GM18868 (cell line): ENCODE results near the gene ART5.
"Not testable (repeated sequence)": the region's sequence is repeated elsewhere in the genome, so short reads cannot be mapped to it uniquely, and the experiment has no call there.

Experiments
- ATAC-seq: cut with Tn5 transposase; IDR thresholded peaks from one replicate; pipeline ENCODE4 v1.9.1; 2021; ENCODE audit warnings: mild to moderate bottlenecking, moderate library complexity; ENCODE audit not compliant: unreplicated experiment

Gene ART5

DNA sequence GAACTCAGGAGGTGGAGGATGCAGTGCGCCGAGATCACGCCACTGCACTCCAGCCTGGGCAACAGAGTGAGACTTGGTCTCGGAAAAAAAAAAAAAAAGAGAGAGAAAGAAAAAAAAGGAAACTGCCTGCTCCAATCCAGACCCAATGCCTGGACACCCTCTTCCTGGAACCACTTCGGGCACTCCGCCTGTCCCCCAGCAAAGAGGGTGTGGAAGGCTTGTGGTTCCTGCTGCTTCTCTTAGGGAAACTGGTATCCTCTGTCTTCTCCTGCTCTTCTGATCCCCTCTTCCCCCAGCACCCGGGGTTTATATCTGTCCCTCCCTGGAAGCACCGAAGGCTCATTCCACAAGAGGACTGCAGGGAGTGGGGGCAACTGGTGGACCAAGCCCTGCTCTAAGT, 16.5 kb upstream of the ART5 start:
- no peak for ATAC-seq

DNA sequence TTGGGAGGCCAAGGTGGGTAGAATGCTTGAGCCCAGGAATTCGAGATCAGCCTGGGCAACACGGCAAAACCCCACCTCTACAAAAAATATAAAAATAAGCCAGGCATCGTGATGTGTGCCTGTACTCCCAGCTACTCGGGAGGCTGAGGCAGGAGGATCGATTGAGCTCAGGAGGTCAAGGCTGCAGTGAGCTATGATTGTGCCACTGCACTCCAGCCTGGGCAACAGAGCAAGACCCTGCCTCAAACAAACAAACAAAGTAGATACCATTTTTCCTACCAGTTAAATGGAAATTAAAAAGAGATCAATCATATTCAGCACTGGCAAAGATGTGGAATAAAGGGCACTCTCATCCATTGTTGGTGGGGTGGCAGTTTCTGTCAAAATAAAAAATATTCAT, 15.5 kb upstream of the ART5 start:
- ATAC-seq: not testable (repeated sequence)

- ATAC-seq: no peak
These were observed 13.8 kb upstream of the ART5 start for GRCh38 chr11:3655547-3655946.

DNA sequence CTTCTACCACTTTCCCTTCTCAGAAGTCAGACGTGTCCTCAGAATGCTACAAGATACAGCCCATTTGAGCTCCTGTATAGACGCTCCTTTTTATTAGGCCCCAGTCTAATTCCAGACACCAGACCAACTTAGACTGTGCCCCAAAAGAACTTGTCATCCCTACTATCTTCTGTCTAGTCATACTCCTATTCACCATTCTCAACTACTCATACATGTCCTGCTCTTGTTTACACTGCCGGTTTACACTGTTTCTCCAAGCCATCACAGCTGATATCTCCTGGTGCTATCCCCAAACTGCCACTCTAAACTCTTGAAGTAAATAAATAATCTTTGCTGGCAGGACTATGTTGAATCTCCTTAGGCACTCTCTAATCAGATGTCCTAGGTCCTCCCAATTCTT, 10.7 kb upstream of the ART5 start:
- ATAC-seq: not testable (repeated sequence)

- ATAC-seq: not testable (repeated sequence)
These were observed 7.6 kb upstream of the ART5 start for GRCh38 chr11:3649374-3649773.

- ATAC-seq: not testable (repeated sequence)
These were observed 7.1 kb upstream of the ART5 start for GRCh38 chr11:3648843-3649242.

DNA sequence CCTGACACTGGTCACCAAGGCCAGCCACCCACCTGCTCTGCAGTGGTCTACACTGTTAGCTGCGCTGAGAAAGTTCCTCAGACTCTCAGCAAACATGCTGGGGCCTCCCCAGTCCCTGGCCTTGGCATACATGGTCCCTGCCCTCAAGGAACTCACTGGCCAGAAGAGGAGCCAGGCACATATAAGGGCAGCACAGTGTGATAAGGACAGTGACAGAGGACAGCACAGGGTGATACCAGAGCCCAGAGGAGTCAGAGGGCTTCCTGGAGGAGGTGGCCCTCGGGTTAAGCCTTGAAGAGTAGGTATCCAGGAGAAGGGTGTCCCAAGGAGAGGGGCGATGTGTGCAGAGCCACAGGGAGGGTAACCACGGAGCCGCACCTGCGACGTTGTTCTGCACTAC, 3.8 kb upstream of the ART5 start:
- ATAC-seq: no peak

- no peak for ATAC-seq
These were observed 3.0 kb upstream of the ART5 start, which contains the start of gene ART1 for GRCh38 chr11:3644817-3645235. Gene ART1, plus strand, starts transcription at chr11:3645128. Its CDS starts 14,086 bp downstream, at chr11:3659214.

- ATAC-seq: not testable (repeated sequence)
These were observed 1.3 kb upstream of the ART5 start for GRCh38 chr11:3643102-3643546.

- ATAC-seq: peak; percentile 76
These were observed 519 bp upstream of the ART5 start for GRCh38 chr11:3642071-3642951.

DNA sequence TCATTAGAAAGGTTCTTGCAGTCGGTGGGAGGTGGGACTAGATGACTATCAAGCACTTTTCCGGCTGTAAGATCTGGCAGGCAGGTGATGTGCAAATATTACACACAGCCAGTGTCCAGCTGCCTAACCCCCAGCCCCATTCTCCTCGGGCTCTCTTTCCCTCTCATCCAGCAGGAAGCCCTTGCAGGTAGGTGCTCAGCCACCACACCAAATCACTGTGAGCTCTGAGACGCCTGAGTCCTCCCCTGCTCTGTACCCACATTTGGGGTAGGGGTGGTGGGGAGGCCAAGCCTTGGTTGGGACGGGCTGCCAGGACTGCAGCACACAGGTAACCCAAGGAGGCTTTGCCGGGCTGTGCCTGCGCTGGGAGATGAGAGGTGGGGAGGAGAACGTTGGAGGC, 601 bp downstream of the ART5 start:
- ATAC-seq: no peak

DNA sequence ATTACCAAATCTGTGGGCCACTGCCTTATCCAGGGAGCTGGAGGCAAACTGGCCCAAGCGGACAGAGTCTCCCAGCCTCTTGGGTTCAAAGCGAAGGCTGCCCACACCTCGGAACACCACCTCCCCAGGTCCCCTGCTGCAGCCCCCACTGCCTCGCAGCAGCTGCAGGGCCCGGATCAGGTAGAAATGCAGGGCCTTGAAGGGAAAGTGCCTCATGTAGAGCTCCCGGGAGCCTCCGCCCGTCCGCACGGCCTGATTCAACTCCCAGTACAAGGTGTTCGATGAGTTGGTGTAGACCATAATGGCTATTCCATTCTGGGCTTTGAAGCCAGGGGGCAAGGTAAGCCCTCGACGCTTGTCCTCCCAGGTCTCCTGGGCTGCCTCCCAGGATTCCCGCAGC, 2.0 kb downstream of the ART5 start:
- no peak for ATAC-seq

GRCh38 chr11:3638513-3638912, 3.3 kb downstream of the ART5 start:
- ATAC-seq: no peak

DNA sequence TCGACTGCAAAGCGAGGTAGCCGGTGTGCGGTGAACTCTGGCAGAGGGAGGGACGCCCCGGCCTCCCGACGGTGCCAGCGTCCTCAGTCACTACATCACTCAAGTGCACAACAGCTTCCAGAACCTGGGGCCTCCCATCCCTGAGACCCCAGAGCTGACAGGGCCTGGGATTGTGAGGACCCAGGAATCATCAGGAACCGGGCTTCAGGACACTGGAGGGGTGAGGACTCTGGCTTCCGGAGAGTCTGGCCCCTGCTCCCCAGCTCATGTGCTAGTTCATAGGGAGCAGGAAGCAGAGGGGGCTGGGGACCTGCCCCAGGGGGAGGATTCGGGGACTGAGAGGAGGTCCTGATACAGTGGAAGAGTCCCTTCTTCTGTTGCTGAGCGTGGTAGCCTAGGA, 4.6 kb downstream of the ART5 start:
- no peak for ATAC-seq

DNA sequence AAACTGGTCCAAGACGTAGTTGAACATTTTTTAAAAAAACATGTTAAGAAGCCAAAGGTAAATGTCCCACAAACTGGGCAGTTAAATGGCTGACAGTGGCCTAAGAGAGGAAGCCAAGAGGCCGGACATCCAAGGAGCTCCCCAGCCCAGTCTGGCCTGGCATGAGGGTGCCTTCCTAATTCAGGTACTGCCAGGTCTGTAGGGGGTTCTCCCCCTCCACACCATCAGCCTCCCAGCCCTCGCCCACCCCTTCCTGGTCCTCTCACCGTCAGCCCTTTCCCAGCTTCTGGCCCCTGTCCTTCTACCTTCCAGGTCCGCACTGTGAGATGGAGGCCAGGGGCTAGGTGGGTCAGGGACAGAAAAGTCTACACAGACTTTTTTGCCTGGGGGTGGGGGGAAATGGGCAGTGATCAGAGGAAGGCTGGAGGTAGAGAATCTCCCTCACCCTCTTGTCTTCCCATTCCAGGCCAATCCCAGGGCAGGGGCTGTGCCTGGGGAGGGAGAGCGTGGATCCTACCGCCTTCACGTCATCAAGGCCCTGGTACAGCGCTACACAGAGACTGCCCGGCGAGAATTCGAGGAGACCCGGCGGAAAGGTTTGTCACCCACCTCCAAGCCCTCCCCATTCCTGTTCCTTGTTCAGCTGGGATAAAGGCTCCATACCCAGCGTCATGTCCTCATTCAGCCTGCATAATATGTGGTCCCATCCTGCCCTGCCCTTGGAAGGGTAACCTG, 6.0 kb downstream of the ART5 start:
- no peak for ATAC-seq

- ATAC-seq: no peak
These were observed 9.6 kb downstream of the ART5 start for GRCh38 chr11:3632070-3632660.

DNA sequence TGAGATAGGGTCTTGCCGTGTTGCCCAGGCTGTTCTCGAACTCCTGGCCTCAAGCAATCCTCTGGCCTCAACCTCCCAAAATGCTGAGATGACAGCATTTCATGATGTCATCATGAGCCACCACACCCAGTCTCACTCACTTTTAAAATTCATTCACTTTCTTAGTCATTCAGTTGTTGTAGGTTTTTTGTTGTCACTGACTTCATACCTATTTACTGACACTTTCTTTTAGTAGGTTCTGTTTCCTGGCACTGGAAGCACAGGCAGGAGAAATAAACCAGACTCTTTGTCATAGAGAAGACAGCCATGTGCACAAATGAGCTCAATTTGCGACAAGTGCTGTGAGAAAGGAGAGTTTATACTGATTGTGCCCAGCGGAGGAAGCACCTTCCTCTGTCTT, 10.5 kb downstream of the ART5 start:
- ATAC-seq: no peak

GRCh38 chr11:3627291-3627690, 14.5 kb downstream of the ART5 start:
- no peak for ATAC-seq

- no peak for ATAC-seq
These were observed 15.4 kb downstream of the ART5 start for GRCh38 chr11:3626250-3626960.

- ATAC-seq: no peak
These were observed 17.9 kb downstream of the ART5 start for GRCh38 chr11:3623767-3624458.
